T47D (cell line): ENCODE results near the gene NHSL2.

ENCODE experiments used
- DNase-seq, 2 experiments: peaks; one replicate each; pipeline versions ENCODE4 v3.0.0 to v3.0.0-alpha.2; 2011 to 2012; ENCODE audit warnings: low read depth in 1 of 2, low spot score in 1 of 2
- JUND ChIP-seq: IDR thresholded peaks from 2 replicates; pipeline ENCODE4 v1.6.1; 2012; ENCODE audit warnings: low read depth
- in situ Hi-C: cut with HindIII; loops from 2 replicates; pipeline ENCODE4 v1.10.0; 2016; ENCODE audit warnings: low sequenced_read_pairs, low pct_unique_long_range_greater_than_20kb

NHSL2 gene

GRCh38 chrX:71910986-71911730, 513 bp downstream of the NHSL2 start:
- in situ Hi-C loops, result no loop called here
- peak in 1 of 2 experiments; percentile 4 for DNase-seq
- TF ChIP-seq JUND, result no peak

DNA sequence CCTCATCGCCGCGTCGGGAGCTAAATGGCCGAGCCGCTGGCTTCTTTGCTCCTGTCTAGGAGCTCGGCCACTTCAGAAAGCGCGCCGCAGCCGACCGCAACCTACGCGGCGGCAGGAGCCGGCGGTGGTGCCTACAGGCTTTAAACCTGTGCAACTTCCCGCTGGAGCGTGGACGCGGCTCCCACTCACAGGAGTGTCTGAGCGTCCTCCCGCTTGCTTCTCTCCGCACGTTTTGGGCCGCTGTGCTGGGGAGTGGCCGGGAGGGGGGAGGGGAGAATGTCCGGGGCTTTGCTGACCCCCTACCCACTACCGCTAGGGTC, 1.0 kb downstream of the NHSL2 start:
- DNase-seq, result no peak
- no peak for TF ChIP-seq JUND
- in situ Hi-C loops, result no loop called here

- in situ Hi-C loops, result no loop called here
- TF ChIP-seq JUND, result no peak
- DNase-seq, result no peak
Observed at GRCh38 chrX:71912156-71912555, 1.5 kb downstream of the NHSL2 start.

GRCh38 chrX:71913156-71913950, 2.7 kb downstream of the NHSL2 start:
- no peak for DNase-seq
- in situ Hi-C loops, result no loop called here
- TF ChIP-seq JUND, result no peak

DNA sequence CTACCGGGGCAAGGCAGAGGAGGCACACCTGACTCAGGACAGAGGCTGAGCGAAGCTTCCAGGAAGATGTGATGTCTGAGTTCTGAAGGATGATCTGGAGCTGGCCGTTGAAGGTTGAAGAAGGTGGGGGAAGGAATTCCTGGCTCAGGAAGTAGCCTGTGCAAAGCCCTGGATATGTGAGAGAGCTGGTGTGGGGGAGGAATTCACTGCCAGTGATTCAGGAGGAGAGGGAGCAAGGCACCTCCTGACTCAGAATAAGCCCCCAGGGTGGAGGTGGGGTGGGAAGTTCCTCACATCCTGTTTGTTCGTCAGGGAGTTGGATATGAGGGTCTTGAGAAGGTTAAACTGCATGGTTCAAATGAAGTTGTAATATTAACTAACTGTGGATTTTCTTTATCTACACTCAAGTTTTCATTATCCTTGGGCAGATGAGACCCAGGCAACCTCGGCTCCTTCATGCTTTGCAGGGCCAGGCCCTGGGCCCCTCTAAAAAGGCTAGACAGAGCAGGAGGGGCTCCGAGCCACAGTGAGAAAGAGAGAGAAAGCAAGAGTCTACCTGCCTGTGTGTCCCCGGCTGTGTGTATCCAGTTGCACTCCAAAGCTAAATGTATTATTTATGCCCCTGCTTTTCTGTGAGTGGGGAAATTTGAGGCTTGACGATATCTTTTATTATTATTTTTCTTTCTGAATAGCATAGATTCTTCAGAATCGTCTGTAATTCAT, 7.1 kb downstream of the NHSL2 start:
- no peak for DNase-seq
- in situ Hi-C loops, result no loop called here

DNA sequence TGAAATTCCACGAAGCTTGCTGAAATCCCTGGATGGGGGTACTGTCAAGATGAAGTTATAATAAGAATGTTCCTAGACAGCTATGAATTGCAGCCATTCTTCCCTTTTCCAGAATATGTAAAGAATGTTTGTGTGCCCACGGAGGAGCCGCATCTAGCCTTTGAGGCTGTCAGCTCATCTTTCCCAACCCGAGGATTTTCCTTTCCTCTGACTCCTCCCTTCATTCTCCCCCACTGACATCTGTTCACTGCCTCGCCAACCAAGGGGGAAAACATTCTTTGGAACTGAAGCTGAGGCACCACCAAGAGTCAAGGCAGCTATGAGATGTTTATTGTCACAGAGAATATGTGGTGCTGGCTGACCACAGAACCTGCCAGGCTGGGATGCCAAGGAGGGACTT, 8.8 kb downstream of the NHSL2 start:
- TF ChIP-seq JUND, result no peak
- in situ Hi-C loops, result no loop called here
- no peak for DNase-seq

More for the DNA sequence above, 7.1 kb downstream of the NHSL2 start:
- TF ChIP-seq JUND, result no peak

DNA sequence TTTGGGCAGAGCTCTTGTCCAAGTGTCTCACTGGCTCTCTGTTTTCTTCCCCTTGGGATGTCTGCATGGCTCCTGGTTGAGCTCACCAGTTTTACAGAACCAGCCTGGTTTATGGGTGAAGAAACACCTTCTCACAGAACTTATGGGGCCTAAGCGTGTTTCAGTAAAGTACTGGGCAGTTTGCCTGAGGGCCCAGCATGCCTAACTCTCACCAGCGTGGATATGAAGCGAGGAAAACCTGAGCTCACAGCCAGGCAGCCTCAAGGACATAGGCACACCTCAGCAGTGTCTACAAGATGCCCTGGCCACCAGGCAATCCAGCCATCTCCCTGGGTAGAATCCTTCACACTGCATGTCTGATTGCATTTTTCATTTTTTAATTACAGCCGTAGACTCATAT, 9.2 kb downstream of the NHSL2 start:
- no peak for DNase-seq
- no peak for TF ChIP-seq JUND
- in situ Hi-C loops, result no loop called here

DNA sequence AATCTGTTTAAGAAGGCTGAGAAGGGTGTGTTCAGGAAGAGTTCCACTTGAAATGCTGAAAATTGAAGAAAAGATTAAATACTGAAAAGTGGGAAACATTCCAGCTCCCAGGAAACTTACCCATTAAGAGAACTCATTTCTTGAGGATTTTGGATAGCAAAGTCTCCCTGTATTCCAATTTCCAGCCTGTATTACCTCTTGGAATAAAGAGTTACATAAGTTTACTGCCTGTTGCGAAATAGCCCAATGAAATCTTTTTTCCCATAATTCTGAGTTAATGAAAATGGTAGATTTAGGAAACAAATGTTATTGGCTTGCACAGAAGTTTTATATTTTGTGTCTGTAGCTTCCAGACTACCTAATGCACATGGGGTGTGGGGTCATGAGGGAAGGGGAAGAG, 12.0 kb downstream of the NHSL2 start:
- no peak for DNase-seq
- TF ChIP-seq JUND, result no peak
- in situ Hi-C loops, result no loop called here

- in situ Hi-C loops, result no loop called here
- no peak for DNase-seq
- TF ChIP-seq JUND, result no peak
Observed at GRCh38 chrX:71923516-71923915, 12.9 kb downstream of the NHSL2 start.

- no peak for TF ChIP-seq JUND
- no peak for DNase-seq
- in situ Hi-C loops, result no loop called here
Observed at GRCh38 chrX:71927040-71927439, 16.4 kb downstream of the NHSL2 start.

- DNase-seq, result no peak
- in situ Hi-C loops, result no loop called here
- no peak for TF ChIP-seq JUND
Observed at GRCh38 chrX:71928856-71929255, 18.2 kb downstream of the NHSL2 start.

GRCh38 chrX:71930298-71930697, 19.7 kb downstream of the NHSL2 start:
- no peak for DNase-seq
- in situ Hi-C loops, result no loop called here
- no peak for TF ChIP-seq JUND

GRCh38 chrX:71935476-71935875, 24.8 kb downstream of the NHSL2 start:
- TF ChIP-seq JUND, result no peak
- DNase-seq, result no peak
- in situ Hi-C loops, result no loop called here
